NT2/D1 (cell line): ENCODE data around the gene CNGA4.

Experiments used
- YY1 ChIP-seq: IDR thresholded peaks from 2 replicates; pipeline ENCODE4 v1.6.1; 2011; ENCODE audit not compliant: insufficient read length, insufficient read depth
- ZNF274 ChIP-seq: IDR thresholded peaks from 2 replicates; pipeline ENCODE4 v1.6.1; 2011; ENCODE audit warnings: mild to moderate bottlenecking, low read depth, low read length

- TF ChIP-seq ZNF274 (no peak), YY1 (no peak)
Measured at GRCh38 chr11:6199174-6199810, 39.6 kb upstream of the CNGA4 start, which contains the start of gene OR52W1.
